Fibroblast of lung (primary cell): ENCODE data around the gene GAS2L3. TPM values are rescaled to one million over a fixed set of nuclear protein-coding genes. Genes with fewer than 3 reads are reported as not detected.

Experiments
- DNase-seq, 2 donors: peaks; one replicate each; pipeline versions ENCODE4 v3.0.0 to v3.0.0-alpha.2; 2010; ENCODE audit warnings: low read depth in 2 of 2
- H2AFZ ChIP-seq: 2 replicates; pipeline ENCODE4 v1.5.1; 2012; ENCODE audit warnings: low read length, control low read depth, inconsistent platforms
- H3K27ac ChIP-seq: 2 replicates; pipeline ENCODE4 v1.5.1; 2011; ENCODE audit warnings: low read length, control low read depth; ENCODE audit not compliant: insufficient read depth
- H3K27me3 ChIP-seq: 2 replicates; pipeline ENCODE4 v1.5.1; 2011; ENCODE audit warnings: mild to moderate bottlenecking, low read length; ENCODE audit not compliant: control insufficient read depth, insufficient read depth
- H3K36me3 ChIP-seq: 2 replicates; pipeline ENCODE4 v1.5.1; 2011; ENCODE audit warnings: low read length; ENCODE audit not compliant: control insufficient read depth, insufficient read depth
- H3K4me1 ChIP-seq: 2 replicates; pipeline ENCODE4 v1.5.1; 2011; ENCODE audit warnings: low read length; ENCODE audit not compliant: control insufficient read depth, insufficient read depth; ENCODE audit errors: extremely low read depth
- H3K4me2 ChIP-seq: 2 replicates; pipeline ENCODE4 v1.5.1; 2011; ENCODE audit warnings: low read length, control low read depth; ENCODE audit not compliant: insufficient read depth; ENCODE audit errors: extremely low read depth
- H3K4me3 ChIP-seq, 4 experiments: fragments of 200-600 bp in 1 of 4; sonication (generic) in 1 of 4; replicated peaks in 1 of 4; 2 replicates each; pipeline ENCODE4 v1.5.1; 2011 to 2016; ENCODE audit warnings: low read length in 4 of 4, low read depth in 3 of 4, mild to moderate bottlenecking in 3 of 4, control low read depth in 2 of 4, inconsistent platforms in 1 of 4, mixed read lengths in 1 of 4; ENCODE audit not compliant: insufficient read depth in 1 of 4; ENCODE audit errors: control extremely low read depth in 1 of 4
- H3K79me2 ChIP-seq: 2 replicates; pipeline ENCODE4 v1.5.1; 2012; ENCODE audit warnings: mild to moderate bottlenecking, low read length, inconsistent platforms; ENCODE audit not compliant: control insufficient read depth, insufficient read depth
- H3K9ac ChIP-seq: 2 replicates; pipeline ENCODE4 v1.5.1; 2011; ENCODE audit warnings: mild to moderate bottlenecking, low read length, control low read depth; ENCODE audit not compliant: insufficient read depth
- H3K9me3 ChIP-seq: 2 replicates; pipeline ENCODE4 v1.5.1; 2012; ENCODE audit warnings: low read depth, low read length; ENCODE audit not compliant: control insufficient read depth, insufficient read depth
- H4K20me1 ChIP-seq: 2 replicates; pipeline ENCODE4 v1.5.1; 2011; ENCODE audit warnings: low read length; ENCODE audit not compliant: control insufficient read depth, insufficient read depth; ENCODE audit errors: extremely low read depth
- CTCF ChIP-seq, 2 donors: IDR thresholded peaks in 1 of 2; conservative IDR thresholded peaks in 1 of 2; 1 replicate in 1 of 2; 2 replicates in 1 of 2; pipeline ENCODE4 v1.5.1; 2011 to 2012; ENCODE audit warnings: low read length in 2 of 2, control low read depth in 1 of 2, inconsistent platforms in 1 of 2, low read depth in 1 of 2, mild to moderate bottlenecking in 1 of 2
- EZH2 ChIP-seq: IDR thresholded peaks from 2 replicates; pipeline ENCODE4 v1.5.1; 2012; ENCODE audit warnings: low read length, control low read depth, mild to moderate bottlenecking; ENCODE audit errors: missing control alignments
- polyA plus RNA-seq, 2 donors: library from polyadenylated mRNA; depleted of rRNA in 1 of 2; stranded (reverse) in 1 of 2; unstranded in 1 of 2; fragments of >200 nt; gene quantifications; 2 replicates each; pipeline ENCODE4 v1.2.1, GENCODE V29; 2011 to 2012; ENCODE audit warnings: missing spikeins in 1 of 2
- total RNA-seq: library from RNA; depleted of rRNA; stranded (reverse); fragments of >200 nt; gene quantifications from 2 replicates; pipeline ENCODE4 v1.2.1, GENCODE V29; 2014

GAS2L3 gene
- total and polyA plus RNA-seq, 2 donors (not counting 1 experiment from before 2014, with no cell fraction given) = 13.2 to 33.4 TPM

DNA sequence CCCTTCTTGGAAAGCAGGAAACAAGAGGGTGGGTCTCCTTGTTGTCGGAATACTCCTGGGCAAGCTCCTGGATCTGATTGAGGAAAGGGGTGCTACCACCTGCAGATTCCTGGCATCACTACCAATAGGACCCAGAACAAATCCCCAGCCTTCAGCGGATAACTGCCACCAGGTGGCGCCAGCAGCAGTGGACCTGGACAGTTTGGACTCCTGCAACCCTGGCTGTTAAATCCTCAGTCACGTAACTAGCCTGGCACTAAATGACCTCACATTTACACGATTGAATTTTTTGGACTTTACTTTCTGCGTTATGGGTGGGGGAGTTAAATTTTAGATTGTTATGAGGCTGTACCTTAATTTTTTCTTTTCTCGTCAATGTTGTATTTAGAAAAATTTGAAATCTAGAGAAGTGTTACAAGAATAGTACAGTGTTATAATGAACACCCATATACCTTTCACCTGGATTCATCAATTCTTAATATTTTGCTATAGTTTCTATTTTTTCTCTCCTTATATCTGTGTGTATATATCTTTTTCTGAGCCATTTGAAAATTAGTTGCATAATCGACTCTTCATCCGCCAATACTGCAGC, 95.6 kb downstream of the GAS2L3 start:
- peak; percentile 53 to 60 for DNase-seq

GRCh38 chr12:100669922-100670321, 96.4 kb downstream of the GAS2L3 start:
- H3K36me3 ChIP-seq = no peaks in the 10 kb centered on the region
- no peaks in the 10 kb centered on the region for H3K4me1 ChIP-seq
- no peaks in the 10 kb centered on the region for H4K20me1 ChIP-seq
- H3K4me3 ChIP-seq = no peak overlapping the region
- no peak overlapping the region for H3K27ac ChIP-seq
- H2AFZ ChIP-seq = no peak overlapping the region
- DNase-seq = no peak
- no peaks in the 10 kb centered on the region for H3K79me2 ChIP-seq
- H3K27me3 ChIP-seq = no peaks in the 10 kb centered on the region
- TF ChIP-seq CTCF (conservative IDR thresholded peaks at IDR 0.05 in 1 of 2, IDR thresholded peaks at IDR 0.05 in 1 of 2; ENCODE audit: low read depth in 1 of 2, low read length in 2 of 2) (no peak), EZH2 (no peak)
- no peak overlapping the region for H3K9ac ChIP-seq
- no peaks in the 10 kb centered on the region for H3K9me3 ChIP-seq
- H3K4me2 ChIP-seq = no peak overlapping the region

More for the DNA sequence above, 95.6 kb downstream of the GAS2L3 start:
- Histone ChIP-seq H3K27ac (no peak overlapping the region), H3K4me1 (no peaks in the 10 kb centered on the region), H3K36me3 (no peaks in the 10 kb centered on the region), H3K79me2 (no peaks in the 10 kb centered on the region), H4K20me1 (no peaks in the 10 kb centered on the region), H3K4me3 (no peak overlapping the region), H2AFZ (no peak overlapping the region), H3K9ac (no peak overlapping the region), H3K27me3 (no peaks in the 10 kb centered on the region), H3K4me2 (no peak overlapping the region), H3K9me3 (no peaks in the 10 kb centered on the region)
- TF ChIP-seq EZH2 (no peak), CTCF (conservative IDR thresholded peaks at IDR 0.05 in 1 of 2, IDR thresholded peaks at IDR 0.05 in 1 of 2; ENCODE audit: low read depth in 1 of 2, low read length in 2 of 2) (peak; percentile 86 to 95)

DNA sequence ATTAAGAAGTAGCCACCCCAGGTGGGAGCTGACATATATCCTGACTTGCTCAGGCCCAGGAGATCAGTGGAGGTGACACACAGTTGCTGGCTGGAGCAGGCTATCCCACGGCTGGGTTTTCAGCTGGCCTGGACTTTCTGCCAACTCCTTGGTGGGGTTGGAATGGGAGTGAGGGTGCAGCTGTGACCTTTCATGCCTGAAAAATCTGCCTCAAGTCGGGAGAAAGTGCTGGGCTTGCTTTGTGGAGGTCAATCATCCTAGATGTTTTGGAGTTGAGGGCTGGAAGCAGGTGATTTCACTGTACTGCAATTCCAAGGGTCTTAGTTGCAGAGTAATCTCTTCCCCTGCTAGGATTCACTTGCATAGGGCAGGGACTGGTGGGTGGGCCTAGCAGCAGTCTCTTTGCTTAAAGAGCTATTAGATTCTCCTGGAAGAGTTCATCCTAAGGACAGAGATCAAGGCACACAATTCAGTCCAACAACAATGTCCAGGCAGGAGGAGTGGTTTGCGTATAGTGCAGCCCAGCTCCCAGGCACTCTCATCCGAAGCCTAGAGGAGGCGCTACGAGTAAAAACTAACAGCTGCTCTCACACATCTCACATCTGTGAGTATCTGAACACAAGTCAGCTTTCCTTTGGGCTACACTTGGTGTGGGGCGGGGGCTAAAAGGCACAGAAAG, 98.1 kb downstream of the GAS2L3 start:
- Histone ChIP-seq H3K79me2 (no peaks in the 10 kb centered on the region), H3K27ac (no peak overlapping the region), H4K20me1 (no peaks in the 10 kb centered on the region), H3K9me3 (no peaks in the 10 kb centered on the region), H3K9ac (no peak overlapping the region), H2AFZ (no peak overlapping the region), H3K4me2 (no peak overlapping the region), H3K4me3 (no peak overlapping the region), H3K27me3 (no peaks in the 10 kb centered on the region), H3K36me3 (no peaks in the 10 kb centered on the region), H3K4me1 (no peaks in the 10 kb centered on the region)
- TF ChIP-seq EZH2 (no peak), CTCF (conservative IDR thresholded peaks at IDR 0.05 in 1 of 2, IDR thresholded peaks at IDR 0.05 in 1 of 2; ENCODE audit: low read depth in 1 of 2, low read length in 2 of 2) (no peak)
- DNase-seq = peak in 1 of 2 donors; percentile 6
